WERI-Rb-1 (cell line): ENCODE data around the gene DYNC1H1.
A peak's percentile ranks its signal among the peaks of the same experiment; 100 is the strongest.

ENCODE experiments used
- DNase-seq: peaks from one replicate; pipeline ENCODE4 v3.0.0-alpha.2; 2020
- H3K27ac ChIP-seq: fragments of 250-450 bp; sonication (Bioruptor Pico); 2 replicates; pipeline ENCODE4 v1.5.1; 2020; ENCODE audit warnings: mild to moderate bottlenecking, moderate library complexity
- H3K27me3 ChIP-seq: fragments of 250-450 bp; sonication (Bioruptor Pico); 2 replicates; pipeline ENCODE4 v1.5.1; 2021; ENCODE audit warnings: mild to moderate bottlenecking, low read depth, moderate library complexity; ENCODE audit not compliant: insufficient read depth, severe bottlenecking
- H3K36me3 ChIP-seq: fragments of 250-450 bp; sonication (Bioruptor Pico); 2 replicates; pipeline ENCODE4 v1.5.1; 2020; ENCODE audit warnings: mild to moderate bottlenecking, moderate library complexity
- H3K4me3 ChIP-seq: 2 replicates; pipeline ENCODE4 v1.5.1; 2011; ENCODE audit warnings: low read depth, mild to moderate bottlenecking, control low read depth, low read length
- H3K9me3 ChIP-seq: fragments of 250-450 bp; sonication (Bioruptor Pico); 2 replicates; pipeline ENCODE4 v1.5.1; 2021; ENCODE audit warnings: mild to moderate bottlenecking, moderate library complexity; ENCODE audit not compliant: severe bottlenecking
- TF ChIP-seq, protein P1 (sequence below): IDR thresholded peaks from 2 replicates; pipeline ENCODE4 v1.5.1; 2011; ENCODE audit warnings: low read depth, mild to moderate bottlenecking, control low read depth, inconsistent platforms, low read length

Gene DYNC1H1

GRCh38 chr14:102092806-102093205, 128.4 kb downstream of the DYNC1H1 start:
- H3K9me3 ChIP-seq, result no peaks in the 10 kb centered on the region
- H3K27ac ChIP-seq, result no peak overlapping the region
- no peak for DNase-seq
- H3K4me3 ChIP-seq, result no peak overlapping the region
- TF ChIP-seq, protein P1, sequence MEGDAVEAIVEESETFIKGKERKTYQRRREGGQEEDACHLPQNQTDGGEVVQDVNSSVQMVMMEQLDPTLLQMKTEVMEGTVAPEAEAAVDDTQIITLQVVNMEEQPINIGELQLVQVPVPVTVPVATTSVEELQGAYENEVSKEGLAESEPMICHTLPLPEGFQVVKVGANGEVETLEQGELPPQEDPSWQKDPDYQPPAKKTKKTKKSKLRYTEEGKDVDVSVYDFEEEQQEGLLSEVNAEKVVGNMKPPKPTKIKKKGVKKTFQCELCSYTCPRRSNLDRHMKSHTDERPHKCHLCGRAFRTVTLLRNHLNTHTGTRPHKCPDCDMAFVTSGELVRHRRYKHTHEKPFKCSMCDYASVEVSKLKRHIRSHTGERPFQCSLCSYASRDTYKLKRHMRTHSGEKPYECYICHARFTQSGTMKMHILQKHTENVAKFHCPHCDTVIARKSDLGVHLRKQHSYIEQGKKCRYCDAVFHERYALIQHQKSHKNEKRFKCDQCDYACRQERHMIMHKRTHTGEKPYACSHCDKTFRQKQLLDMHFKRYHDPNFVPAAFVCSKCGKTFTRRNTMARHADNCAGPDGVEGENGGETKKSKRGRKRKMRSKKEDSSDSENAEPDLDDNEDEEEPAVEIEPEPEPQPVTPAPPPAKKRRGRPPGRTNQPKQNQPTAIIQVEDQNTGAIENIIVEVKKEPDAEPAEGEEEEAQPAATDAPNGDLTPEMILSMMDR, result no peak
- no peaks in the 10 kb centered on the region for H3K27me3 ChIP-seq
- H3K36me3 ChIP-seq, result no peaks in the 10 kb centered on the region

GRCh38 chr14:102094101-102094500, 129.7 kb downstream of the DYNC1H1 start:
- Histone ChIP-seq H3K4me3 (no peak overlapping the region), H3K36me3 (no peaks in the 10 kb centered on the region), H3K9me3 (no peaks in the 10 kb centered on the region), H3K27me3 (no peaks in the 10 kb centered on the region), H3K27ac (no peak overlapping the region)
- DNase-seq, result no peak
- TF ChIP-seq, protein P1, result no peak

- TF ChIP-seq, protein P1, result no peak
- DNase-seq, result no peak
- Histone ChIP-seq H3K36me3 (no peaks in the 10 kb centered on the region), H3K27me3 (no peaks in the 10 kb centered on the region), H3K4me3 (no peak overlapping the region), H3K9me3 (no peaks in the 10 kb centered on the region), H3K27ac (no peak overlapping the region)
These were observed 131.0 kb downstream of the DYNC1H1 start for GRCh38 chr14:102095231-102095870.

DNA sequence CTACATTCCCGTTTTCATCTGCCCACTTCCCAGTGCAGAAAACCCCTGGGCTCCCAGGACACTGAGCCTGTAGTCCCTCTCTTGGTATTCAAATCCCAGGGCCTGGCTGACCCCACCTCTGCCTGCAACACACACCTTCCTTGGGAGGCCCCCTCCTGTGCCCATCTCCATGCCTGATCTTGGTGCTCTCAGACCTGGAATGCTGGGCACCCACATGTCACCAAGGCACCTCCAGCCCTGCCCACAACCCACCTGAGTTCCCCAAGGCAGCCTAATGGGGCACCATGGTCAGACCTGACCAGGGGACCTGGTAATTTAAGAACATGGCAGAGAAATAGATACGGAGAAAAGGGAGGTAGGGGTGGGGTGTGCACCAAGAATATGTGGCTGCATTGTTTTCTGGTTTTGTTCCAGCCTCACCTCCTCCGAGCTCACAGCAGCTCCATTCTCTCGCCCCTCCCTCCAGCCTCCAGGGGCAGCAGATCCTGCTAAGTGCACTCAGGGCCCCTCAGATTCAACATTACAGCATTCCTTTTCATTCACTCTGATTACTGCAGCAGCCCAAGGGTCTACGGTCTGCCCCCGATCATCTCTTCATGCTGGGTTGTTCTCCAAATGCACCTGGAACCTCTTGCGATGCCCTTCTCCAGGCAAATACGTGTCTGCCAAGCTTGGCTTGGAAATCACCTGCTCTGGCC, 131.6 kb downstream of the DYNC1H1 start:
- TF ChIP-seq, protein P1, result no peak
- H3K27me3 ChIP-seq, result no peaks in the 10 kb centered on the region
- no peak overlapping the region for H3K4me3 ChIP-seq
- DNase-seq, result no peak
- H3K9me3 ChIP-seq, result no peaks in the 10 kb centered on the region
- H3K36me3 ChIP-seq, result no peaks in the 10 kb centered on the region
- H3K27ac ChIP-seq, result no peak overlapping the region

GRCh38 chr14:102096569-102097188, 132.3 kb downstream of the DYNC1H1 start:
- peak overlapping the region; percentile 44 for H3K27ac ChIP-seq
- peak; percentile 81 for DNase-seq
- no peak overlapping the region for H3K4me3 ChIP-seq
- no peaks in the 10 kb centered on the region for H3K27me3 ChIP-seq
- no peaks in the 10 kb centered on the region for H3K9me3 ChIP-seq
- no peaks in the 10 kb centered on the region for H3K36me3 ChIP-seq
- TF ChIP-seq, protein P1, result peak; percentile 70
